DMS79 treated with DMSO at 0.1 percent for 48 hours (cell line): ENCODE data around the gene GOLGA8N.
"Not testable (repeated sequence)": the region's sequence is repeated elsewhere in the genome, so short reads cannot be mapped to it uniquely, and the experiment has no call there.

Experiments used
- DNase-seq: peaks from one replicate; lab custom pipeline; 2025; lab: John Stamatoyannopoulos, UW

The GOLGA8N gene

DNA sequence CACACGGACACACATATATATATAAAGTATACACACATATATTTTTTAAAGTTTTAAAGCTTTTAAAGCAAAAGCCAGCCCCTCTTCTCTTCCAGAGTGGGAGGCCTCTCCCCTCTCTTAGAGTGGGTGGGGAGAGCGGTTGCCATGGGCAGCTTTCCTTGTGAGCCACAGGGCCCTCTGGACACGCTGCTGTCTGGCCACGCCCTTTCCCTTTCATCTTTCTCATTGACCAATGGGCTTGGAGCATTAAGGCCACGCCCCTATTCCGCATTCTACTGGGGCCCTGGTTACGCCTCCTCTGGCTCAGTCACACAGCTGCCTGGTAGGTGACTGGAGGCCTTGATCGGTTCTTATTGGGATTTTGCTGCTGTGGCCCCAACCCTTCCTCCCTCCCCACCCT lies at the start of gene GOLGA8N:
GOLGA8N (plus strand) TSS at position 306 of the 400 bp plus-strand sequence.
- DNase-seq, result not testable (repeated sequence)

DNA sequence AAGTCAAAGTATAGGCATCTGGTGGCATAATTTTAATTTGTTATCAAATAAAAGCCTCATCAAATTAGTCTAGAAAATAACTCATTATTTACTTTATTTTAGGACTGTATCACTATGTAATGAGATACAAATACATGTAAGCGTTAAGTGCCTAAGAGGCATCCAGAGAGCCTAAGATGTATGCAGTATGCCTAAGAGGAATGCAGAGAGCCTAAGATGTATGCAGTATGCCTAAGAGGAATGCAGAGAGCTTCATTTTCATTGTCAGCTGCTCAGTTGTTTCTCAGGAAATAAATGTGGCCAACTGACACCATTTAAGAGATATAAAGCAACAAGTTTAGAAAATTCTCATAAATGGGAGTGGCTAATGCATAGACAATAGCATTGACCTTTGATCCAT lies 49.8 kb upstream of the GOLGA8N start:
- not testable (repeated sequence) for DNase-seq

DNA sequence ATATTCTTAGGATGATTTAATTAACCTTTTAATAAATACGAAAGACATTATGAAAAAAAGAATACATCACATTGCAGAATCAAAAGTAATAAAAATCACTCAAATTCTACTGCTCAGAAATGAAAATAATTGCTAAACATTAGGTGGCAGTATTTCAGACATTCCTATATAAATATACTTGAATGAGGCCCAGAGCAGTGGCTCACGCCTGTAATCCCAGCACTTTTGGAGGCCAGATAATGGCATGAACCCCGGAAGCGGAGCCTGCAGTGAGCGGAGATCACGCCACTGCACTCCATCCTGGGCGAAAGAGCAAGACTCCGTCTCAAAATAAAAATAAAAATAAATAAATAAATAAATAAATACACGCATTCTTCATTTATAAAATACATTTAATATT lies 48.1 kb upstream of the GOLGA8N start:
- not testable (repeated sequence) for DNase-seq

DNA sequence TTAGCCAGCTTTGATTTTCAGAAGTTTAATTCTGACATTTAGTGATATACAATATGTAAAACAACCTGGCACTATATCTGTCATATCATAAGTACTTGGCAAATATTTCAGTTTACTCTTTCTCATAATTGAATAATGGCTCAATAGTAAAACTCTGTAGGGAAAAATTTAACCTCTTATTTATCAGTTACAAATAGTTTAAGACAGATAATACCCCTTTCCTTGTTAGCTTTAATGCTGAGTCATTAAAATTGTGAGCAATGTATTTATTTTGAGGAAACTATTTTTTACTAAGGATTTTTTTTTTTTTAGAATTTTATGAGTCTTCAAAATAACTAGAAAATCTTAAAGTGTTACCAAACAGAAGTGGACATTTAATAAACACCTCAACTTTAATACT lies 38.7 kb upstream of the GOLGA8N start:
- DNase-seq, result not testable (repeated sequence)

DNA sequence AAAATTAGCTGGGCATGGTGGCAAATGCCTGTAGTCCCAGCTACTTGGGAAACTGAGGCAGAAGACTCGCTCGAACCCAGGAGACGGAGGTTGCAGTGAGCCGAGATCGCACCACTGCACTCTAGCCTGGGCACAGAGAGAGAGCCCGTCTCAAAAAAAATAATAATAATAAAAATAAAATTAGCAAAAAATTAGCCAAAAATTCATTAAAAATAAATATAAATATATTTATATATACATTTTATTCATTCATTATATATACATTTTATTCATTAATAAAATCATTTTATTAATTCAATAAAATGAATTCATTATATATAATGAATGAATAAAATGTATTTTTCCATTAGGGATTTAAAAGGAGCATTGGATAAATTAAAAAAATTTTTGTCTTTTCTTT lies 31.1 kb upstream of the GOLGA8N start:
- not testable (repeated sequence) for DNase-seq

DNA sequence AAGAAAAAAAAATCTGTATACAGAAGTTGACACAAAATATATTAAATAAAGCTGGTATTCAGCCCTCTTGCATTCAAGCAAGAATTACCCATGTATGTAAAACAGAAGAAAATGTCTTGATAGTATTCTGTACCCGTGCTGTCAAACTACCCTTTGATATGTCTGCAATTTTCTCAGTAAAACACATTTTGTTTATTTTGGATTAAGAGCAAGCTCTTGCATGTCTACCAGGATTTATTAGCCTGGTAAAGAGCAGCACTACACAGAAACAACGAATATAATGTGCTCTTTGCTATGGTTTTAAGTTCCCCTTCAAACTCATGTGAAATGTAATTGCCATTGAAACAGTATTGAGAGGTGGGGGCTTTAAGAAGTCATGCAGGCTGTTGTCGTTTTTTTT lies 24.3 kb upstream of the GOLGA8N start:
- DNase-seq, result not testable (repeated sequence)

DNA sequence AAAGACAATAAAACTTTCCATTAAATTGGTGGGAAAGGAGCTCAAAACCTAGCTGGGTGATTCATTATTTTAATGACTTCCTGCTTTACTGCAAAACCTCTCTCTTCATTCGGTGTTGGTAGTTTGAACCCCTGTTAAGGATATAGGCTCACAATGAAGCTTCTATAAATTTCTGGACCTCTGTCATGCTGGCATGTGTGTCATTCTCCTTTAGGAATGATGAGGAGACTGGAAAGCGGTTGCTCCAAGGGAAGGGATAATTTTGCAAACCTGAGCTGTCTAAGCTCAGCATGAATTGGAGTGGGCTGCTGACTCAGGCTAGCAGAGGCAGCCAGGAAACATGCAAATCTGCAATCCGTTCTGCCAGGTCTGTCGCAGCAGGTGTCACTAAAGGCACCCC lies 14.8 kb upstream of the GOLGA8N start:
- not testable (repeated sequence) for DNase-seq

DNA sequence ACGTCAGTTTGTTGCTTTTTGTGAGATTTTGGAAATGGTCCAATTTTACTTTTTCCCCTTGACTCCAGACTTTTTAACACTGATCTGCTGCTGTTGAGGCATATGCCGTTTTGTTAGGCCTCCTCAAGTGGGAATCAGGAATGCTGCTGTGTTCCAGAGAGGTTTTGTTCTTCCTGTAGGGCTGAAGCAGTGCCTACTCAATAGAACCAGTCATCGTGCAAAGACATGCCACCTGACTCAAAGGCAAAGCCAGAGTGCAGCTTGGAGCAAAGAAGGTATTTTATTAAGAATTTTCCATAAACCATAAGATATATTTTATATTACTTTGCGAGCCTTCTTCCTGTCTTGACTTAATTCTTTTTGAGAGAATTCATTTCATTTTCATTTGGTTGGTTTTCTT lies 7.4 kb upstream of the GOLGA8N start:
- not testable (repeated sequence) for DNase-seq

DNA sequence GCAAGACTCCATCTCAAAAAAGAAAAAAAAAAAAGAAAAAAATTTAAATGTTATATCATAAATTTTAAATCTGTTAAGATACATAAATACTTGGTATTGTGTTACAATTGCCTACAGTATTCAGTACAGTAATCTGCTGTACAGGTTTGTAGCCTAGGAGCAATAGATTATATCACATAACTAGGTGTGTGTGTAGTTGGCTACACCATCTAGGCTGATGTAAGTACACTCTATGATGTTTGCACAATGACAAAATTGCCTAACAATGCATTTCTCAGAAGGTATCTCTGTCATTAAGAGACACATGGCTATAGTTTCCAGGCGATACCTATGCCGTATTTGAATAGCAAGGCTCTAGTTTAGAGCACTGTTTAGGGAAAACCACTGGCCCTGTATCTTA lies 16.3 kb downstream of the GOLGA8N start:
- DNase-seq, result not testable (repeated sequence)

DNA sequence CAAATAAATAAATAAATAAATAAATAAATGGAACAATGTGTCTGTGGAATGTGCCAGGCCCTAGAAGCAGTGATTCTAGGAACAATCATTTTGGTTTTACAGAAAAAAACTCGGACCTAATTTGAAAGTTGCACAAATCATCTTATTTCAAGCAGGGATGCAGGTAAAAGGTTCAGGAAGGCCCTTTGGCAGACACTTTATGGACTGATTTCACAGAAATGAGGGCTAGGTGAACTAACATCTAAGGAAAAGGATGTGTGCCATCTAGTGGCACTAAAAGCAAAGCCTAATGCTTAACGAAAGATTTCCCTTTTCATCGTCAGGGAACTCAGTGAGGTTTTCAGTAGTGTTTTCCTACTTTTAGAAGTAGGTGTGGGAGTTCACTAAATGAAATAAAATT lies 17.5 kb downstream of the GOLGA8N start:
- not testable (repeated sequence) for DNase-seq

DNA sequence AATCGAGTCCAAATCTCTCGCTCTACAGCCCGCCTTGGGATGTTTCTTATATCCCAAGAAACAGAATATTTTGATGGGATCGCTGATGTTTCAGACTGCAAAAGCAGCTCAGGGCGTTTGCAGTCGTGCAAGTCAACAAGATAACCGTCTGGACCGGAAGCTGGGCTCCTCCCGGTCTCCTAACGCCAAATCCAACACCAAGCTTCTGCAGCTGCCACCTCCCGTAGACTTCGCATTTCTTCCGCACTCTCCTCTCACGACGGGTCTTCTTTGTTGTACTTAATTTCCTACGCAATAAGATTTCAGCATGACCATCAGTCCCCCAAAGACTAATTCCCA lies 21.4 kb downstream of the GOLGA8N start:
- not testable (repeated sequence) for DNase-seq

DNA sequence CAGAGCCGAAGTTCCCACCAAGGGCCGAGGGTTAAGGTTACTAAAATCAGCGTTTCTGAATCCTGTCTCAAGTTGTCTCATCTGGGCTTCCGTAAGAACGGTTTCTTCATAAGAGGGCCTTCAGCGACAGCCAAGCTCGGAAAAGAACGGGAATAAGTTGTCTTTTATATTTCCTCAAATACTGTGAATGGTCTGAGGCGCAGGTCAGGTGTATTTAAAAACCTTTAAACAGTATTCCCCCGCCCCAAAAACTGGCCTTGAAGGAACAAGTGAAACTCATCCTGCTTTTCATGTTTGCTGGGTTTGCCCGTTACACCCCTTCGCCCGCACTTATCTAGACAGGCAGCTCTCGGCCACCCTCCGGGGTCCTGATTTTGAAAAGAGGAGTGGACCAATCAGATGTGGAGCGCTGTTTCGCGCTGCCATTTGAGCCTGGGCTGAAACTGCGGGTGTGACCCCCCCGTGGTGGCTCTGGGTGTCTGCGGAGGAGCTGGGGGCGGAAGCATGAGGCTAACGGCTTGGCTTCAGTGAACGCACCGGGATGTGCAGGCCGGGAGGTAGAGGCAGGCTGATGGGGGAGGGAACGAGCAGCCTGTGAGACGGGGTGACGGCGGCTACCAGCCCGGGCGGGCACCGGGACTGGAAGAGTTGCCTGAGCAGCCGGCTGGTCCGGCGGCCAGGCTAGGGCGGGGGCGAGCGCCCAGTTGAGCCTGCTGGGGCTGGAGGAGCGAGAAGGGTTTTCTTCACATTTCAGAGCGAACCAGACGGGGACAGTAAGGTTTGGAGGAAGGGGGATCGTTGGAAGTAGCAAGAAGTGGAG lies 22.0 kb downstream of the GOLGA8N start, which contains the start of gene ARHGAP11A:
ARHGAP11A (plus strand) TSS at position 454 of the 820 bp plus-strand sequence. CDS start 708 bp downstream, outside the sequence.
- DNase-seq, result not testable (repeated sequence)

DNA sequence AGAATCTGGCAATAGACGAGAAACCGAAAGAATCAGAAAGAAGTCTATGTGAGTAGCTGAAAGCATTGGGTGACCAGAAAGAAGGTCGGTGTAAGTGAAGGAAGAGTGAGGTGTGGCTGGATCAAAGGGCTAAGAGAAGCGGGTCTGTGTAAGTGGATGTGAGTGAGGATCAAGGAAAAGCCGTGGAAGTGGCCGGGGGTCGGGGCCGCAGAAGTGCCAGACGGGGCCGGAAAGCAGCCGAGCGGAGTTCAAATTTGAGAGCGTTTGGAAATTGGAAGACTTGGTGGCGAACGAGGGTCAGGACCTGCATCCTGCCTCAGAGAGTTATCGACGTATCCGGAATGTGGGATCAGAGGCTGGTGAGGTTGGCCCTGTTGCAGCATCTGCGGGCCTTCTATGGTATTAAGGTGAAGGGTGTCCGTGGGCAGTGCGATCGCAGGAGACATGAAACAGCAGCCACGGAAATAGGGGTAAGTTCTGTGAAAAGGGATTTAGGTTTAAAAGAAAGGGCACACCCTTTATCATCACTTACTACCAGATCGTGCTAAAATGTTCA lies 22.7 kb downstream of the GOLGA8N start:
- not testable (repeated sequence) for DNase-seq

DNA sequence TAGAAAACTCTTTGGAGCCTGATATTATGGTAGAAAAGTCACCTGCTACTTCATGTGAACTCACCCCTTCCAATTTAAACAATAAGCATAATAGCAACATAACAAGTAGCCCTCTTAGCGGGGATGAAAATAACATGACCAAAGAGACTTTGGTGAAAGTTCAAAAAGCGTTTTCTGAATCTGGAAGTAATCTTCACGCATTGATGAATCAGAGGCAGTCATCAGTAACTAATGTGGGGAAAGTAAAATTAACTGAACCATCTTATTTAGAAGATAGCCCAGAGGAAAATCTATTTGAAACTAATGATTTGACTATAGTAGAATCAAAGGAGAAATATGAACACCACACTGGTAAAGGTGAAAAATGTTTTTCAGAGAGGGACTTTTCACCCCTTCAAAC lies 43.2 kb downstream of the GOLGA8N start:
- DNase-seq, result no peak

DNA sequence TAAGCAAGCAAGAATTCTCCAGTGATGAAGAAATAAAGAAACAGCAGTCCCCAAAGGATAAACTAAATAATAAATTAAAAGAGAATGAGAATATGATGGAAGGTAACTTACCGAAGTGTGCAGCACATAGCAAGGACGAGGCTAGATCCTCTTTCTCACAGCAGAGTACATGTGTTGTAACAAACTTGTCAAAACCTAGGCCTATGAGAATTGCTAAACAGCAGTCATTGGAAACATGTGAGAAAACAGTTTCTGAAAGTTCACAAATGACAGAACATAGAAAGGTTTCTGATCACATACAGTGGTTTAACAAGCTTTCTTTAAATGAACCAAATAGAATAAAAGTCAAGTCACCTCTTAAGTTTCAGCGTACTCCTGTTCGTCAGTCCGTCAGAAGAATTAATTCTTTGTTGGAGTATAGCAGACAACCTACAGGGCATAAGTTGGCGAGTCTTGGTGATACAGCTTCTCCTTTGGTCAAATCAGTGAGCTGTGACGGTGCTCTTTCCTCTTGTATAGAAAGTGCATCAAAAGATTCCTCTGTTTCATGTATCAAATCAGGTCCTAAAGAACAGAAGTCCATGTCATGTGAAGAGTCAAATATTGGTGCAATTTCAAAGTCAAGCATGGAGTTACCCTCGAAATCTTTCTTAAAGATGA lies 43.8 kb downstream of the GOLGA8N start:
- no peak for DNase-seq

DNA sequence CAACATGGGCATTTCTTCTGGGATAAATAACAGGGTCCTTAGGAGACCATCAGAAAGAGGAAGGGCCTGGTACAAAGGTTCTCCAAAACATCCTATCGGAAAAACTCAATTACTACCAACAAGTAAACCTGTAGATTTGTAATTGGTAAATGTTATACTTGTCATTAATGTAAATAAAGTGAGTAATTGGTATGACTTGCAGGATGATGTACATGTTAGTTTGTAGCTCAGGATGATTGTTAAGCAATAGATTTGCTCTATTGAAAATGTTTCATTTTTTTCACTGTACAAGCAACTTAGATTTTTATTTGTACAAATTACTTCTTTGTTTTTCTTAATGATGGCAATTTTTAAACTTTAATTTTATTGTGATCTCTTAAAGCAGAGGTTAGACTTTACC lies 44.4 kb downstream of the GOLGA8N start:
- no peak for DNase-seq

DNA sequence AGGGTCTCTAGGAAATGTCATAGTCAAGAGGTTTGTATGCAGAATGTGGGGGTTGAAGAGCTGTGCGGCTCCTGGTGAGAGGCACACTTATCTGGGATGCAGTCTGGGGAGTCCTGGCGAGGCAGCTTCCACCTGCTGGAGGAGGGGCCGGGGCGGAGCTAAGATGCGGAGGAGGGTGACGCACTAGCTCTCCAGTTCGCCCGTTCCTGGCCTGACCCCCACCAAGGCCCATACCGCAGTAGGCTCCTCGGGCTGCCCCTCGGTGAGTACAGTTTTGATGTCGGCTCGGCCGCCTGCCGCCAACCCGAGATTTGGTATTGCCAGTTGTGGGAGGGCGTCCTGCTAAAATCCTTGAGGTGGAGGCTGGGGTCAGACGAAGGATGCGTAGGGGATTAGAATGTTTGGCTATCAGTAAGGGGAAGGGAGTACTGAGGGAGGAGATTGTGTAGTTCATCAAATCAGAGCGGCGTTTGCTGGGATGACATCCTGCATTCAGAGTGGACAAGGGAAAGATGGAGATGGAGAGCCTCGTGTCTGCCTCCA lies 48.3 kb downstream of the GOLGA8N start, which contains the start of gene SCG5:
SCG5 (plus strand) TSS at position 194 of the 543 bp plus-strand sequence. CDS start 1,883 bp downstream, outside the sequence.
- peak; percentile 80 for DNase-seq

DNA sequence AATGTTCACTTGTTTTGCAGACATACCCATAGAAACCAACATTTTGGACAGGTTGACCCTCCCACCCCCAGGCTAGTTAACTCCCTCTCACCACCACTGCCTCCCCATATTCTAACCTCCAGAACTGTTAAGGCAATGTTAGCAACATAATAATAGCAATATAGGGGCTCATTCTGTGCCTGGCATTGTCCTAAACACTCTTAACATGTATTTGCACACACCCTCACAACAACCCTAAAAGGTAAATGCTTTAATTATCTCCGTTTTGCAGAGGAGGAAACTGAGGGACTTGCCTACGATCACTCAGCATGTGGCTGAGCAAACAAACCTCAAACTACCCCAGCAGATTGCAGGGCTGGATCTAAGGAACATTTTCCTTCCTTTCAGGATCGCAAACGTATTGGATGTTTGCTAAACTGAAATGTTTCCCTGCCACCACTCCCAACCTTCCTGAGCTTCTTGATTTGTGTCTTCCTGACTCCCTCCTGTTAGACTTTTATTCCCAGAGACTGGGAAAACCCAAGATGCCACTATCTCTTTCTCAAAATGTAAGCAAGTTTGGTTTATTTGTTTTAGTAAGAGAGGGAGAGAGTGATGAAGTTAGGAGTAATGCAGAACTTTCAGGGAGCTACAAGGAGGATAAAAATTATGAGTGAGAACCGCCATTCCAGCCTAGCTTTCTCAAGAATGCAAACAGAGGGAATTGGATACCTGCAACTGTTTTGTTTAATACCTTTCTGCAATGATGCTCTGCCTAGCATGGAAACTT lies 49.6 kb downstream of the GOLGA8N start:
- no peak for DNase-seq

DNA sequence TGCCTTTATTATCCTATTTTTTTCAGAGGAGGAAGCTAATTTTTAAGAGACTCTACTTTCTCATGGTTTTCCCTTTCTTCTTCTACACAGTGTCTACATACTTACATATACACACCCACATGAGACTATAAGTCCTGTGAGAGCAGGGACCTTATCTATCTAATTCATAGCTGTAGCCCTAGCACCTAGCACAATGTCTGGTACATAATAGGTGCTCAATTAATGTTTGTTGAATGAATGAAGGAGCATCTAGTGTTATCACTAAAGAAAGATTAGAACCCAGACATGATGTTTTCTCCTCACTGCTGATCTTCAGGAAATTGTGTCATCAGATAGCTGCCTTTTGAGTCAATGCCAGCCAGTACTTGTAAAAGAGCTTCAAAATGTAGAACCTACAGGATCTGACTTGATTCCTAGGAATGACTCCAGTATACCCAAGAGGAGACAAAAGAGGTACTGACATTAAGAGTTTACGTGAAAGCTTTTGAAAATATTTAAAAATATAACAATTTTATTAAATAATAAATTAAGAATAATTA lies 50.7 kb downstream of the GOLGA8N start:
- no peak for DNase-seq

DNA sequence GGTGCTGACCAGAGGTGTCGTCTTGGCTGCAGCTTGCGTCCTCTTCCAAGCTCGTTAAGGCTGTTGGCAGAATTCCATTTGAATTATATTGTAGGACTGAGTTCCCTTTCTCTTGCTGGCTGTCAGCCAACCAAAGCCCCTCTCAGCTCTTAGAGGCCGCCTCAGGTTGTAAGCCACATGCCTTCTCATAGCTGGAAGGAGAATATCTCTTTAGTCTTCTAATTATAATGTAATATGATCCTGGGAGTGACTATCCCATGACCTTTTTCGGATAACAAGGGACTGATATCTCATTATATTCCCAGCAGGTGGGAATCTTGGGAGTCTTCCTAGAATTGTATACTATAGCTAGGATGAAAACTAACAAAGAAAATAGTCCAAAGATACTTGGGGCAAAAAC lies 53.0 kb downstream of the GOLGA8N start:
- DNase-seq, result peak; percentile 76

DNA sequence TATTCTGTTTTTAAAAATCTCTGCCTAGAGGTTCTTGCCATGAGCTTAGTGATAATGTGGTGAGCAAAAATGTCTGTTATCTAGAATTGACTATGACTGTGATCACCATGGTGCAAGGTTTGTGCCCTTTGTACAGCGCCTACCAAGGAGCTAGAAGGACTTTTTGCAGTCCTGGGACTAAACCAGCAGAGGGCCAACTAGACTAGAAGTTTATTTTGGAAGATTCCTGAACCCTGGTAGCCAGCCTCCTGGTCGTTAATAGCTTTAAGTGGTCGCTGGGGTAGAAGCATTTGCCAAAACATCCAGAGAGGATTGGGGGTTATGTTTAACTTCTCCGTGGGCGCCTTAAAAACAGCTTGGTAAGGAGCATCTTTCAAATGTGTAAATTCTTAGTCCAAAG lies 56.1 kb downstream of the GOLGA8N start:
- no peak for DNase-seq
